Measurements from ENCODE around the gene NCK2. TPM values are rescaled to one million over a fixed set of nuclear protein-coding genes. Genes with fewer than 3 reads are reported as not detected.

The NCK2 gene
- total and polyA plus RNA-seq, 9 of the 15 experiments (the other 6 are each of a cell fraction or from before 2014, with no cell fraction given), result 0.90 to 27.9 (median 15.9) TPM

- no peak for TF ChIP-seq NKRF (IDR thresholded peaks at IDR 0.05; ENCODE audit: borderline replicate concordance)
- no peak for TF ChIP-seq HDAC6 (IDR thresholded peaks at IDR 0.05; ENCODE audit: low read depth, low read length)
- TF ChIP-seq, protein P1, sequence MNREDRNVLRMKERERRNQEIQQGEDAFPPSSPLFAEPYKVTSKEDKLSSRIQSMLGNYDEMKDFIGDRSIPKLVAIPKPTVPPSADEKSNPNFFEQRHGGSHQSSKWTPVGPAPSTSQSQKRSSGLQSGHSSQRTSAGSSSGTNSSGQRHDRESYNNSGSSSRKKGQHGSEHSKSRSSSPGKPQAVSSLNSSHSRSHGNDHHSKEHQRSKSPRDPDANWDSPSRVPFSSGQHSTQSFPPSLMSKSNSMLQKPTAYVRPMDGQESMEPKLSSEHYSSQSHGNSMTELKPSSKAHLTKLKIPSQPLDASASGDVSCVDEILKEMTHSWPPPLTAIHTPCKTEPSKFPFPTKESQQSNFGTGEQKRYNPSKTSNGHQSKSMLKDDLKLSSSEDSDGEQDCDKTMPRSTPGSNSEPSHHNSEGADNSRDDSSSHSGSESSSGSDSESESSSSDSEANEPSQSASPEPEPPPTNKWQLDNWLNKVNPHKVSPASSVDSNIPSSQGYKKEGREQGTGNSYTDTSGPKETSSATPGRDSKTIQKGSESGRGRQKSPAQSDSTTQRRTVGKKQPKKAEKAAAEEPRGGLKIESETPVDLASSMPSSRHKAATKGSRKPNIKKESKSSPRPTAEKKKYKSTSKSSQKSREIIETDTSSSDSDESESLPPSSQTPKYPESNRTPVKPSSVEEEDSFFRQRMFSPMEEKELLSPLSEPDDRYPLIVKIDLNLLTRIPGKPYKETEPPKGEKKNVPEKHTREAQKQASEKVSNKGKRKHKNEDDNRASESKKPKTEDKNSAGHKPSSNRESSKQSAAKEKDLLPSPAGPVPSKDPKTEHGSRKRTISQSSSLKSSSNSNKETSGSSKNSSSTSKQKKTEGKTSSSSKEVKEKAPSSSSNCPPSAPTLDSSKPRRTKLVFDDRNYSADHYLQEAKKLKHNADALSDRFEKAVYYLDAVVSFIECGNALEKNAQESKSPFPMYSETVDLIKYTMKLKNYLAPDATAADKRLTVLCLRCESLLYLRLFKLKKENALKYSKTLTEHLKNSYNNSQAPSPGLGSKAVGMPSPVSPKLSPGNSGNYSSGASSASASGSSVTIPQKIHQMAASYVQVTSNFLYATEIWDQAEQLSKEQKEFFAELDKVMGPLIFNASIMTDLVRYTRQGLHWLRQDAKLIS (CRISPR knock-in tag; IDR thresholded peaks at IDR 0.05), result no peak
- no peak for TF ChIP-seq KDM1A (IDR thresholded peaks at IDR 0.05)
- no peak for TF ChIP-seq PTRF (tag; IDR thresholded peaks at IDR 0.05)
- no peak for TF ChIP-seq EP300 (IDR thresholded peaks at IDR 0.05; ENCODE audit: low read length)
- TF ChIP-seq MCM5 (IDR thresholded peaks at IDR 0.05; ENCODE audit: low read depth), result no peak
- TF ChIP-seq, protein P2, sequence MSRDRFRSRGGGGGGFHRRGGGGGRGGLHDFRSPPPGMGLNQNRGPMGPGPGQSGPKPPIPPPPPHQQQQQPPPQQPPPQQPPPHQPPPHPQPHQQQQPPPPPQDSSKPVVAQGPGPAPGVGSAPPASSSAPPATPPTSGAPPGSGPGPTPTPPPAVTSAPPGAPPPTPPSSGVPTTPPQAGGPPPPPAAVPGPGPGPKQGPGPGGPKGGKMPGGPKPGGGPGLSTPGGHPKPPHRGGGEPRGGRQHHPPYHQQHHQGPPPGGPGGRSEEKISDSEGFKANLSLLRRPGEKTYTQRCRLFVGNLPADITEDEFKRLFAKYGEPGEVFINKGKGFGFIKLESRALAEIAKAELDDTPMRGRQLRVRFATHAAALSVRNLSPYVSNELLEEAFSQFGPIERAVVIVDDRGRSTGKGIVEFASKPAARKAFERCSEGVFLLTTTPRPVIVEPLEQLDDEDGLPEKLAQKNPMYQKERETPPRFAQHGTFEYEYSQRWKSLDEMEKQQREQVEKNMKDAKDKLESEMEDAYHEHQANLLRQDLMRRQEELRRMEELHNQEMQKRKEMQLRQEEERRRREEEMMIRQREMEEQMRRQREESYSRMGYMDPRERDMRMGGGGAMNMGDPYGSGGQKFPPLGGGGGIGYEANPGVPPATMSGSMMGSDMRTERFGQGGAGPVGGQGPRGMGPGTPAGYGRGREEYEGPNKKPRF (IDR thresholded peaks at IDR 0.05; ENCODE audit: low read depth, low read length), result no peak
- TF ChIP-seq FOXM1 (IDR thresholded peaks at IDR 0.05; ENCODE audit: low read depth), result no peak
- no peak for TF ChIP-seq FOXM1 (CRISPR knock-in tag; IDR thresholded peaks at IDR 0.05; ENCODE audit: low read depth)
- no peak for TF ChIP-seq RBM17 (IDR thresholded peaks at IDR 0.05; ENCODE audit: borderline replicate concordance, low read depth, low read length)
- peak; percentile 79 for TF ChIP-seq VEZF1 (CRISPR knock-in tag; IDR thresholded peaks at IDR 0.05)
- no peak for TF ChIP-seq PHB2 (IDR thresholded peaks at IDR 0.05; ENCODE audit: low read depth)
- TF ChIP-seq ZBTB1 (CRISPR knock-in tag; IDR thresholded peaks at IDR 0.05; ENCODE audit: borderline replicate concordance, low read depth), result no peak
- TF ChIP-seq XRCC5 (IDR thresholded peaks at IDR 0.05; ENCODE audit: low read depth, low read length), result no peak
- TF ChIP-seq GMEB1 (CRISPR knock-in tag; IDR thresholded peaks at IDR 0.05), result peak; percentile 55; the same call in 1 of the 2 replicates
Measured at GRCh38 chr2:105744091-105744908, 412 bp upstream of the NCK2 start (continued).

Measured in K562 (cell line).